ENCODE measurements around the gene MAGI2. TPM values are rescaled to one million over a fixed set of nuclear protein-coding genes. Genes with fewer than 3 reads are reported as not detected.

The MAGI2 gene
- total and polyA plus RNA-seq, 2 experiments from 2014 or later: 10.4 to 26.4 TPM

DNA sequence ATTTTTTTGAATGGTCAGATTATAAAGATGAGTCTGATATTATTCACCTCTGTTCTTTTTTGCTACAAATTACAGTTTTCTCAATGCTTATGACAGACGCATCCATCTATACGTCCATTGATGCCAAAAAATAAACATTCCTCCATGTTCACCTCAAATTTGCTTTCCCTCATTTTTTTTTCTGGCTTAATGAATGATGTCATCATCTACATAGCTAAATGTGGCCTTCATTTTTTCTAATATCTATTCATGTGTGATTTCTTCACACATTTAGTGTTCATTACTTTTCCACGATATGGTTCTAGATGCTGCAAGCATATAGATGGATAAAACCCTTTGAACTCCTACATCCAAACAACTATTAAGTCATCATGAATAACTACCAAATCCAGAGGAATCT lies 163.1 kb downstream of the MAGI2 start:
- Histone ChIP-seq H3K36me3 (ENCODE audit: insufficient read depth) (no peaks in the 10 kb centered on the region), H3K79me2 (replicated peaks; ENCODE audit: insufficient read depth) (no peaks in the 10 kb centered on the region), H3K9me2 (ENCODE audit: insufficient read depth) (no peaks in the 10 kb centered on the region), H3K27me3 (ENCODE audit: insufficient read depth) (no peaks in the 10 kb centered on the region), H2AFZ (no peak overlapping the region), H3K4me1 (ENCODE audit: insufficient read depth) (no peaks in the 10 kb centered on the region), H3F3A (replicated peaks; ENCODE audit: low read depth) (no peaks in the 10 kb centered on the region), H4K20me1 (replicated peaks; ENCODE audit: insufficient read depth) (no peaks in the 10 kb centered on the region), H3K4me3 (no peak overlapping the region), H3K27ac (ENCODE audit: low read depth) (no peak overlapping the region), H3K4me2 (no peak overlapping the region)
- no peak overlapping the region for H3K27ac Mint-ChIP-seq
- H3K27me3 Mint-ChIP-seq (ENCODE audit: insufficient read depth, low read depth, poor library complexity): no peaks in the 10 kb centered on the region
- H3K4me1 Mint-ChIP-seq: no peaks in the 10 kb centered on the region
- DNase-seq (ENCODE audit: low spot score) (no peak), ATAC-seq (no peak)
- H3K9me3 Mint-ChIP-seq: no peaks in the 10 kb centered on the region
- no peak overlapping the region for H3K4me3 Mint-ChIP-seq
- no peaks in the 10 kb centered on the region for H3K36me3 Mint-ChIP-seq (ENCODE audit: low read depth)
- TF ChIP-seq CREB1 (CRISPR knock-in tag; IDR thresholded peaks at IDR 0.05; ENCODE audit: low read depth) (no peak), ZNF331 (CRISPR knock-in tag; IDR thresholded peaks at IDR 0.05; ENCODE audit: low read depth) (no peak), EZH2 (IDR thresholded peaks at IDR 0.05; ENCODE audit: low read depth, unreplicated experiment) (no peak), STAT1 (IDR thresholded peaks at IDR 0.05; ENCODE audit: unreplicated experiment) (no peak)
- TF ChIP-seq, protein P1, sequence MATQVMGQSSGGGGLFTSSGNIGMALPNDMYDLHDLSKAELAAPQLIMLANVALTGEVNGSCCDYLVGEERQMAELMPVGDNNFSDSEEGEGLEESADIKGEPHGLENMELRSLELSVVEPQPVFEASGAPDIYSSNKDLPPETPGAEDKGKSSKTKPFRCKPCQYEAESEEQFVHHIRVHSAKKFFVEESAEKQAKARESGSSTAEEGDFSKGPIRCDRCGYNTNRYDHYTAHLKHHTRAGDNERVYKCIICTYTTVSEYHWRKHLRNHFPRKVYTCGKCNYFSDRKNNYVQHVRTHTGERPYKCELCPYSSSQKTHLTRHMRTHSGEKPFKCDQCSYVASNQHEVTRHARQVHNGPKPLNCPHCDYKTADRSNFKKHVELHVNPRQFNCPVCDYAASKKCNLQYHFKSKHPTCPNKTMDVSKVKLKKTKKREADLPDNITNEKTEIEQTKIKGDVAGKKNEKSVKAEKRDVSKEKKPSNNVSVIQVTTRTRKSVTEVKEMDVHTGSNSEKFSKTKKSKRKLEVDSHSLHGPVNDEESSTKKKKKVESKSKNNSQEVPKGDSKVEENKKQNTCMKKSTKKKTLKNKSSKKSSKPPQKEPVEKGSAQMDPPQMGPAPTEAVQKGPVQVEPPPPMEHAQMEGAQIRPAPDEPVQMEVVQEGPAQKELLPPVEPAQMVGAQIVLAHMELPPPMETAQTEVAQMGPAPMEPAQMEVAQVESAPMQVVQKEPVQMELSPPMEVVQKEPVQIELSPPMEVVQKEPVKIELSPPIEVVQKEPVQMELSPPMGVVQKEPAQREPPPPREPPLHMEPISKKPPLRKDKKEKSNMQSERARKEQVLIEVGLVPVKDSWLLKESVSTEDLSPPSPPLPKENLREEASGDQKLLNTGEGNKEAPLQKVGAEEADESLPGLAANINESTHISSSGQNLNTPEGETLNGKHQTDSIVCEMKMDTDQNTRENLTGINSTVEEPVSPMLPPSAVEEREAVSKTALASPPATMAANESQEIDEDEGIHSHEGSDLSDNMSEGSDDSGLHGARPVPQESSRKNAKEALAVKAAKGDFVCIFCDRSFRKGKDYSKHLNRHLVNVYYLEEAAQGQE (IDR thresholded peaks at IDR 0.05; ENCODE audit: unreplicated experiment): no peak

DNA sequence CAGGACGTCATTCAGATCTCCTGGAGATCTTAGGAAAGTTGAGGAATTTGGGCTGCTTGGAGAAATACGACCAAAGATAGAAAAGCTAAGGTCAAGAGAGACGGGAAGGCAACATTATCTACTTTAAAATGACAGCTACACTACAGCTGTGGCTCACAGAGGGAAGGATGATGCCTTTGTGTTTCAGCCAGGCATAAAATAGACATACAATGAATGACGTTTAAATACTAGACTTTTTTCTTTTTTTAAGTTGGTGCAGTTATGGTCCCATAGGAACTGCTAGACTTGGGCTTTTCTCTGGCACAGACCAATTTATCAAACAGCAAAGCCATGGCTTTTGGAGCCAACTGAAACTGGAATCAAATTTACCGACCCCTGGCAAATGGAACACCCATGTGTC lies 164.8 kb downstream of the MAGI2 start:
- H3K27me3 Mint-ChIP-seq (ENCODE audit: insufficient read depth, low read depth, poor library complexity): no peaks in the 10 kb centered on the region
- no peaks in the 10 kb centered on the region for H3K9me2 ChIP-seq (ENCODE audit: insufficient read depth)

More for the DNA sequence above, 164.8 kb downstream of the MAGI2 start:
- Mint-ChIP-seq H3K27ac (no peak overlapping the region), H3K9me3 (no peaks in the 10 kb centered on the region), H3K4me1 (no peaks in the 10 kb centered on the region), H3K4me3 (no peak overlapping the region), H3K36me3 (ENCODE audit: low read depth) (no peaks in the 10 kb centered on the region)
- Histone ChIP-seq H3K36me3 (ENCODE audit: insufficient read depth) (no peaks in the 10 kb centered on the region), H3K27ac (ENCODE audit: low read depth) (no peak overlapping the region), H4K20me1 (replicated peaks; ENCODE audit: insufficient read depth) (no peaks in the 10 kb centered on the region), H3F3A (replicated peaks; ENCODE audit: low read depth) (no peaks in the 10 kb centered on the region), H3K27me3 (ENCODE audit: insufficient read depth) (no peaks in the 10 kb centered on the region), H3K4me1 (ENCODE audit: insufficient read depth) (no peaks in the 10 kb centered on the region), H3K4me2 (no peak overlapping the region), H2AFZ (no peak overlapping the region), H3K79me2 (replicated peaks; ENCODE audit: insufficient read depth) (no peaks in the 10 kb centered on the region), H3K4me3 (no peak overlapping the region)
- ATAC-seq (no peak), DNase-seq (ENCODE audit: low spot score) (no peak)
- TF ChIP-seq ZNF331 (CRISPR knock-in tag; IDR thresholded peaks at IDR 0.05; ENCODE audit: low read depth): no peak
- no peak for TF ChIP-seq CREB1 (CRISPR knock-in tag; IDR thresholded peaks at IDR 0.05; ENCODE audit: low read depth)
- TF ChIP-seq, protein P2, sequence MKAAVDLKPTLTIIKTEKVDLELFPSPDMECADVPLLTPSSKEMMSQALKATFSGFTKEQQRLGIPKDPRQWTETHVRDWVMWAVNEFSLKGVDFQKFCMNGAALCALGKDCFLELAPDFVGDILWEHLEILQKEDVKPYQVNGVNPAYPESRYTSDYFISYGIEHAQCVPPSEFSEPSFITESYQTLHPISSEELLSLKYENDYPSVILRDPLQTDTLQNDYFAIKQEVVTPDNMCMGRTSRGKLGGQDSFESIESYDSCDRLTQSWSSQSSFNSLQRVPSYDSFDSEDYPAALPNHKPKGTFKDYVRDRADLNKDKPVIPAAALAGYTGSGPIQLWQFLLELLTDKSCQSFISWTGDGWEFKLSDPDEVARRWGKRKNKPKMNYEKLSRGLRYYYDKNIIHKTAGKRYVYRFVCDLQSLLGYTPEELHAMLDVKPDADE (IDR thresholded peaks at IDR 0.05): no peak
- TF ChIP-seq POLR2AphosphoS5 (IDR thresholded peaks at IDR 0.05; ENCODE audit: low read depth): no peak
- TF ChIP-seq STAT1 (IDR thresholded peaks at IDR 0.05; ENCODE audit: unreplicated experiment): no peak
- TF ChIP-seq, protein P3, sequence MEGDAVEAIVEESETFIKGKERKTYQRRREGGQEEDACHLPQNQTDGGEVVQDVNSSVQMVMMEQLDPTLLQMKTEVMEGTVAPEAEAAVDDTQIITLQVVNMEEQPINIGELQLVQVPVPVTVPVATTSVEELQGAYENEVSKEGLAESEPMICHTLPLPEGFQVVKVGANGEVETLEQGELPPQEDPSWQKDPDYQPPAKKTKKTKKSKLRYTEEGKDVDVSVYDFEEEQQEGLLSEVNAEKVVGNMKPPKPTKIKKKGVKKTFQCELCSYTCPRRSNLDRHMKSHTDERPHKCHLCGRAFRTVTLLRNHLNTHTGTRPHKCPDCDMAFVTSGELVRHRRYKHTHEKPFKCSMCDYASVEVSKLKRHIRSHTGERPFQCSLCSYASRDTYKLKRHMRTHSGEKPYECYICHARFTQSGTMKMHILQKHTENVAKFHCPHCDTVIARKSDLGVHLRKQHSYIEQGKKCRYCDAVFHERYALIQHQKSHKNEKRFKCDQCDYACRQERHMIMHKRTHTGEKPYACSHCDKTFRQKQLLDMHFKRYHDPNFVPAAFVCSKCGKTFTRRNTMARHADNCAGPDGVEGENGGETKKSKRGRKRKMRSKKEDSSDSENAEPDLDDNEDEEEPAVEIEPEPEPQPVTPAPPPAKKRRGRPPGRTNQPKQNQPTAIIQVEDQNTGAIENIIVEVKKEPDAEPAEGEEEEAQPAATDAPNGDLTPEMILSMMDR (conservative IDR thresholded peaks at IDR 0.05; ENCODE audit: low read depth in 2 of 2): no peak
- TF ChIP-seq, protein P1 (IDR thresholded peaks at IDR 0.05; ENCODE audit: unreplicated experiment): no peak
